ENCODE measurements around the gene IL17RA. TPM values are rescaled to one million over a fixed set of nuclear protein-coding genes. Genes with fewer than 3 reads are reported as not detected.

The IL17RA gene
- total RNA-seq, 1 donor, result 6.2 TPM

- H3K27ac ChIP-seq (ENCODE audit: low read depth, low read length), result no peak overlapping the region
- H4K20me1 ChIP-seq (ENCODE audit: insufficient read depth, low read length), result peaks cover 35% of the 10 kb centered on the region
- H3K9me3 ChIP-seq (ENCODE audit: low read depth, low read length), result no peaks in the 10 kb centered on the region
- H3K79me2 ChIP-seq (ENCODE audit: insufficient read depth, low read length), result peaks cover 27% of the 10 kb centered on the region
- no peak overlapping the region for H3K4me2 ChIP-seq (ENCODE audit: insufficient read depth, low read length)
- H3K36me3 ChIP-seq (ENCODE audit: insufficient read depth, low read length), result no peaks in the 10 kb centered on the region
- H3K4me3 ChIP-seq (ENCODE audit: insufficient read depth, low read length), result no peak overlapping the region
- no peak overlapping the region for H2AFZ ChIP-seq (ENCODE audit: low read length)
- peaks cover 7% of the 10 kb centered on the region for H3K4me1 ChIP-seq (ENCODE audit: insufficient read depth, low read length)
- no peak for DNase-seq (ENCODE audit: insufficient read length, low spot score, missing footprints)
- no peaks in the 10 kb centered on the region for H3K27me3 ChIP-seq (ENCODE audit: insufficient read depth, low read length)
- no peak for TF ChIP-seq CTCF (IDR thresholded peaks at IDR 0.05; ENCODE audit: extremely low read depth, low read depth, low read length)
These were observed 2.8 kb downstream of the IL17RA start for GRCh38 chr22:17087498-17088131.

GRCh38 chr22:17090550-17090949 lies 5.8 kb downstream of the IL17RA start:
- no peak for TF ChIP-seq CTCF (IDR thresholded peaks at IDR 0.05; ENCODE audit: extremely low read depth, low read depth, low read length)
- Histone ChIP-seq H2AFZ (ENCODE audit: low read length) (no peak overlapping the region), H3K4me2 (ENCODE audit: insufficient read depth, low read length) (no peak overlapping the region), H3K36me3 (ENCODE audit: insufficient read depth, low read length) (no peaks in the 10 kb centered on the region), H3K79me2 (ENCODE audit: insufficient read depth, low read length) (peaks cover 32% of the 10 kb centered on the region), H4K20me1 (ENCODE audit: insufficient read depth, low read length) (peaks cover 47% of the 10 kb centered on the region), H3K4me3 (ENCODE audit: insufficient read depth, low read length) (no peak overlapping the region), H3K9me3 (ENCODE audit: low read depth, low read length) (no peaks in the 10 kb centered on the region), H3K4me1 (ENCODE audit: insufficient read depth, low read length) (peaks cover 7% of the 10 kb centered on the region), H3K27me3 (ENCODE audit: insufficient read depth, low read length) (no peaks in the 10 kb centered on the region), H3K27ac (ENCODE audit: low read depth, low read length) (no peak overlapping the region)
- DNase-seq (ENCODE audit: insufficient read length, low spot score, missing footprints), result peak; percentile 80

GRCh38 chr22:17091851-17092250 lies 7.1 kb downstream of the IL17RA start:
- Histone ChIP-seq H2AFZ (ENCODE audit: low read length) (no peak overlapping the region), H3K36me3 (ENCODE audit: insufficient read depth, low read length) (no peaks in the 10 kb centered on the region), H3K9me3 (ENCODE audit: low read depth, low read length) (no peaks in the 10 kb centered on the region), H3K4me2 (ENCODE audit: insufficient read depth, low read length) (no peak overlapping the region), H3K4me3 (ENCODE audit: insufficient read depth, low read length) (no peak overlapping the region), H3K27ac (ENCODE audit: low read depth, low read length) (no peak overlapping the region), H3K4me1 (ENCODE audit: insufficient read depth, low read length) (peaks cover 7% of the 10 kb centered on the region), H3K79me2 (ENCODE audit: insufficient read depth, low read length) (peaks cover 29% of the 10 kb centered on the region), H4K20me1 (ENCODE audit: insufficient read depth, low read length) (peaks cover 48% of the 10 kb centered on the region), H3K27me3 (ENCODE audit: insufficient read depth, low read length) (no peaks in the 10 kb centered on the region)
- DNase-seq (ENCODE audit: insufficient read length, low spot score, missing footprints), result peak; percentile 22
- TF ChIP-seq CTCF (IDR thresholded peaks at IDR 0.05; ENCODE audit: extremely low read depth, low read depth, low read length), result no peak

- Histone ChIP-seq H3K4me3 (ENCODE audit: insufficient read depth, low read length) (no peak overlapping the region), H3K9me3 (ENCODE audit: low read depth, low read length) (no peaks in the 10 kb centered on the region), H3K27me3 (ENCODE audit: insufficient read depth, low read length) (no peaks in the 10 kb centered on the region), H3K4me2 (ENCODE audit: insufficient read depth, low read length) (no peak overlapping the region), H3K4me1 (ENCODE audit: insufficient read depth, low read length) (no peaks in the 10 kb centered on the region), H2AFZ (ENCODE audit: low read length) (no peak overlapping the region), H4K20me1 (ENCODE audit: insufficient read depth, low read length) (peaks cover 35% of the 10 kb centered on the region), H3K36me3 (ENCODE audit: insufficient read depth, low read length) (no peaks in the 10 kb centered on the region), H3K79me2 (ENCODE audit: insufficient read depth, low read length) (peaks cover 21% of the 10 kb centered on the region), H3K27ac (ENCODE audit: low read depth, low read length) (no peak overlapping the region)
- no peak for TF ChIP-seq CTCF (IDR thresholded peaks at IDR 0.05; ENCODE audit: extremely low read depth, low read depth, low read length)
- no peak for DNase-seq (ENCODE audit: insufficient read length, low spot score, missing footprints)
These were observed 8.3 kb downstream of the IL17RA start for GRCh38 chr22:17093081-17093480.

Data from osteoblast (primary cell).